ENCODE data around the gene C1QTNF2.

DNA sequence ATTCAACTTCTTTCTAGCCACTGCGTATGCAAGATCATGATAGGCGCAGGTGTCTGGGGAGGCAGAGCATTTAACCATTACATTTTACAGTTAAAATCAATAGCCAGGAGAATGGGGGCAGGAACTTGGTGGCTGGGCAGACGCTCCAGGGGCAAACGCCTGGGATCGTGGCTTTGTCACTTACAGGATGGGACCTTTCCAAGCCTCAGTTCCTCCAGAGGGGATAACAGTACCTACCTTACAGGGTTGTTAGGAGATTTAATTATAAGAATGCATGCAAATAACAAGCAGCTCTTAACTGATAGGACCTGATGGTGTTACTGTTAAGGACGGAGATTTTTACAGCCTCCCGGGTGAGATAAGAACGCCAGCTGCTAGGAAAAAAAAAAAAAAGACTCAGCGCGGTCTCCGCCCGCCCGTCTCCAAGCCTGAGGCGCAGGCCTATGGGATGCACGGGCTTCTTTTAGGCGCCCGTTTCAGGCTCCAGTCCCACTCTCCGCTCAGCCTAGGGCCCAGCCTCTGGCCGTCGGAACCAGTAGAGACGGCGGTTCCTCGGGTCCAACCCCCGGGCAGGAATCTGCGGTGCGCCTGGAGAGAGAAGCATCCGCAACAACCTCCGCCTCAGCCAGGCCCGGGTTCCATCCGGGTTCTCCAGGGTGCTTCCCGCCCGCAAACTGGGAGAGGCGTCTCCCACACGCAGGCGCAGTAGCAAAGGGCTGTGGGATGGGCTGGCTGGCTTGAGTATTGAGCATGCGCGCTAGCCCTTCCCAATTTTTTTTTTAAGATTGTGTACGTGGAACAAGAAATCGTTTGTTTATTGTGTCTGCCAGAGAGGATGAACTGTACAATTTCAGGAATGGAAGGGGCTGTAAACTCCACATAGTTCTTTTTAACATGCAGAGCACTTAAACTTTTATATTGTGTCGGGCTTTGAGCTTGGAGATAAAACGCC lies 29.3 kb upstream of the C1QTNF2 start, which contains the start of gene FAM200C:
- TF ChIP-seq SUZ12 (IDR thresholded peaks at IDR 0.05; ENCODE audit: extremely low read depth, insufficient read depth, insufficient read length): no peak
- no peak for TF ChIP-seq YY1 (IDR thresholded peaks at IDR 0.05; ENCODE audit: insufficient read depth, insufficient read length)
- TF ChIP-seq ZNF274 (IDR thresholded peaks at IDR 0.05; ENCODE audit: low read depth, low read length): no peak
